Stimulated activated CD4-positive, alpha-beta T cell treated with anti-CD3 and anti-CD28 coated beads, Interleukin-4, amount 100 ng/mL, for 4 hours (primary cell): Measurements from ENCODE around the gene PDAP1.
"Not testable (repeated sequence)": the region's sequence is repeated elsewhere in the genome, so short reads cannot be mapped to it uniquely, and the experiment has no call there.

Experiments used
- DNase-seq, 2 experiments: peaks; one replicate each; pipeline ENCODE4 v3.0.0-alpha.2; 2020

Gene PDAP1

GRCh38 chr7:99374111-99375064 is 34.0 kb downstream of the PDAP1 start, which contains the start of gene ARPC1B:
ARPC1B (plus strand) TSS chr7:99374730; CDS start chr7:99385715, 10,985 bp downstream.
- peak; percentile 85 to 89 for DNase-seq

GRCh38 chr7:99373091-99374066 is 35.0 kb downstream of the PDAP1 start:
- no peak for DNase-seq

- no peak for DNase-seq
These were observed 35.9 kb downstream of the PDAP1 start for GRCh38 chr7:99372275-99373090.

- no peak for DNase-seq
These were observed 36.9 kb downstream of the PDAP1 start for GRCh38 chr7:99371376-99371920.

- no peak for DNase-seq
These were observed 38.5 kb downstream of the PDAP1 start for GRCh38 chr7:99369767-99370391.

GRCh38 chr7:99368750-99369389 is 39.5 kb downstream of the PDAP1 start:
- no peak for DNase-seq

GRCh38 chr7:99366646-99367045 is 41.8 kb downstream of the PDAP1 start:
- DNase-seq = no peak

GRCh38 chr7:99365318-99366141 is 42.9 kb downstream of the PDAP1 start:
- peak; percentile 61 to 62 for DNase-seq

GRCh38 chr7:99363286-99363685 is 45.1 kb downstream of the PDAP1 start:
- no peak for DNase-seq

GRCh38 chr7:99362801-99363200 is 45.6 kb downstream of the PDAP1 start:
- DNase-seq = no peak

GRCh38 chr7:99359465-99360154 is 48.8 kb downstream of the PDAP1 start:
- no peak for DNase-seq

- not testable (repeated sequence) for DNase-seq
These were observed 49.9 kb downstream of the PDAP1 start for GRCh38 chr7:99358521-99358920.

GRCh38 chr7:99357701-99358490 is 50.5 kb downstream of the PDAP1 start:
- no peak for DNase-seq

GRCh38 chr7:99355098-99355497 is 53.3 kb downstream of the PDAP1 start:
- DNase-seq = no peak

GRCh38 chr7:99352247-99352646 is 56.1 kb downstream of the PDAP1 start:
- no peak for DNase-seq

GRCh38 chr7:99350641-99351040 is 57.8 kb downstream of the PDAP1 start:
- DNase-seq = not testable (repeated sequence)
